Hippocampal formation (tissue), 2 donors: ENCODE data around the gene USP53.
"Not testable (repeated sequence)": the region's sequence is repeated elsewhere in the genome, so short reads cannot be mapped to it uniquely, and the experiment has no call there.

Experiments used
- DNase-seq, 2 donors: peaks; one replicate each; lab custom pipeline; 2025; lab: John Stamatoyannopoulos, UW

USP53 gene

DNA sequence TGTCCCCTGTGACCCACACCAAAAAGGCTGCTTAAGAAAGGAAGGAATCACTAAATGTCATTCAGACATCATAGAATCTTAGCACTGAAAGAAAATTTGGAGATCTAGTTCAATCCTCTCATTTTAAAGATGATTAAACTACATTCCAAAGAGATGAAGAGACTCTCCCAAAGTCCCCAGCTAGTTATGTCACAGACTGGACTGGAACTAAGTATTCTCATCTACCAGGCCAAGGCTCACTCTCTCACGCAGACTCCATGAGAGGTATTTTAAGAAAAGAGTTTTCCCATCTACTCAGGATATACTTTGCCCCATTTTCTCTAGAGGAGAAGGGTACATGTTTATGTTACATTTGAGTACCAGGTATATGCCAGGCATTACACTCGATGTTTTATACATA, 102.5 kb downstream of the USP53 start:
- DNase-seq, result no peak

DNA sequence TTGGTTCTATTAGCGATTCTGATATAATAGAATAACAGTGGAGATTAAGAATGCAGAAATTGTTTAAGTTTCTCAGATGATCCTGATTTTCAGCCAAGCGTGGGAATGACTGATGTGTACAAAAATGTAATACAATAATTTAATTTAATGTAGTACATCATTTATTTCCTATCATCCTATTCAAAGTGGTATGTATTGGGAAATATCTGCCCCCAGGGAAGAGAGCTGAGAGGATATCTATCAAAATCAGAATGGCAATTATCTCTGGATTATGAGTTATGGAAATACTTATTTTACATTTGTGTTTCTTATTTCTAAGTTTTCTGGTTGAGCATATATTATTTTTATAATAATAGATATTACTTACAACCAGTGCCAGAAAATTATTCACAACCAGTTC, 105.5 kb downstream of the USP53 start:
- no peak for DNase-seq

DNA sequence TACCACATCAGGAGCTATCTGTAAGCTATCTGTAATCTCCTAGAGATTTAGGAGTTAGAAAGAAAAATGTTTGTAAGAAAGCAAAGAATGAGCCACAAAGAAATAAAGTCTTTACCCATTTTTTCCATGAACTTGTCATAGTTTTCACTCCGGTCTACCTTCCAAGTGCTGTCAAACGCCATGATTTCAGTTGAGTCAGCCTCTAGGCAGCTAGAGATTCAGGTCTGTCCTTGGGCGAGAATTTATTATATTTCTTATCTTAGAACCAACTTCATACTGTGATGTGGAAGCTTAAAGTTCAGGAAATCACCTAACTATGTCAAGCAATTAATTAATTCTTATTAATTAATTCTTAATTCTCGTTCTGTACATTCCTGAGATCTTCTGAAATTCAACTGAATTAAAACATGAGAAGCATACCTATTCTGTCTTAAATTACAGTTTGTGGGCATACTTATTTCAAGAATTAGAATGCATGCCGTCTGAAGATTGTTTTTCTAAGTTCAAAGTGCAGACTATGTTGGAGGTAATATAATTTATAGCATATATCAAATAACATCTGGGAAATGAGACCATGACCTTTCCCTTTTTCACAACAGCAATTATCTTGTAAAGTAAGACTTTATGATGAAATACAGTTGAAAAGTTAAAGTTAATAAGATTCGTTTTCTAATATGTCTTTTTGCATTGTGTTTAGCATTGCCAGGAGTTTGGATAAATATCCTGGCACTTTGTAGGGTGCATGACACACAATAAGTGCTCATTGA, 109.6 kb downstream of the USP53 start, which contains the start of gene FABP2:
FABP2 (minus strand) TSS at position 218 of the 767 bp plus-strand sequence; CDS start at position 182, 36 bp downstream.
- no peak for DNase-seq

DNA sequence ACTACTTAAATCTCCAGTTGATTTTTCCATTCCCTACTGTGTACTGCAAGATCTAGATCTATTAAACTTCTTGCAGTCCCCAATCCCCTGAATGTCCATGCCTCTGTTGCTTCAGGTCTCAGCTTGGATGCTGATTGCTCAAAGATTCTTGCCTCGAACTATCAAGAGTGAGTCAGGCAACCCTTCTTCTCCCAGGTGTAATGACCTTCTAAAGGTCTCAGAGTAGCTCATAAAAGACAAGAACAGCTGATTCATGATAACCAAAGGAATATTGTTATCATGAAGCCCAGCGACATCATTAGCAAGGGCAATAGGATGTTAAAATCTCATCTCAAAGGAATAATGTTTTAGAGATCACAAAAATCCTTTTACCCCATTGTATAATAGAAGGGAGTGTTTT, 116.2 kb downstream of the USP53 start:
- DNase-seq, result no peak

DNA sequence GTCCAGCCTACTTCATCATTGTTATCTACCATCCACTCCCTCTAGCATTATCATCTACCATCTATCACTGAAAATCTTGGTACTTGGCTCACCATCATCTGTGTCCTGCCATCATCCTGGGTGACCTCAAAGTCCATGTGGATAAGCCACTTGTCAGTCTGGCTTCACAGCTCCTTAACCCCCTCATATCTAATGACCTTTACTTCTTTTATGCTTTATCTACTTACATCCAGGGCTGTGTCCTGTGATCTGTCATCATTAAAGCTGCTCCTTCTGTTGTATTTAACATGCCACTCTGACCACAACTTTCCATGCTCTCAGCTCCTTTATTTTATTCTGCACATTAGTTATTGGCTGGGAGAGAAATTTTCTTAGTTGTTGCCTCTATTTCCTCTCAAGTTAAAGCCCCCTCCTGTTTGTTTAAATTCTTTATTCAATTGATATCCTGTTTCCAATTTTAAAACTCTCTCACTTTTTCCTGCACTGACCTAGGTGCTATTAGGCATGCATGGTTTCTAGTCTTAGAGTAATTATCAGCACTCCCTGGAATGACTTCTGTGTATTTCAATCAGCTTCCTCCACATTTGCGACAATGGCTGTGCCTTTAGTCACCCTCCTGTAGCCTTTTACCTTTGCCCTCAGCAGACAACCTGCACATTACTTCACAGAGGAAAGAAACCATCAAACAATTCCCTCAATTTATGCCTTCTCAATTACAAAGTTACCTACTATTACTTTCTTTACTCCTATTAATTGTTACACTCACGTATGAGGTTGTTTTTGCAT, 117.5 kb downstream of the USP53 start:
- DNase-seq, result no peak

GRCh38 chr4:119336332-119336979, 123.9 kb downstream of the USP53 start:
- DNase-seq, result not testable (repeated sequence)

DNA sequence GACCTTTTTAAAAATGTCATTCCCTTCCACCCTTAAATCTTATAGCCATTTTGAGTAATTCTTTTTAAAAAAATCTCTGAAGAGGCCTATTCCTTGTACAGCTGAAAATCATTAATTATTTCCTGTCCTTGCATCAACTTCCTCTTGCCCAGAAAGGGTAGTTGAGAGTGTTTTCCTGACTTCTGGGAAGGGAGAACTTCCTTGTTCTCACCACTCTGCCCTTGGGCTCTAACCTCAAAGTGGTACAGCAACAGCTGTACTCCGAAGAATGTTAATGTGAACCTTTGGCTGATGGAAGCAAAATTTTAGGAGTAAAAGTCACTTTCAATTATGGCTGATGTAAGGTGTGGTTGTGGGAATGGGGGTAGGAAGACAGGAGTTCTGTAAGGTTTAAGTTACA, 124.5 kb downstream of the USP53 start:
- no peak for DNase-seq

- not testable (repeated sequence) for DNase-seq
Observed at GRCh38 chr4:119339895-119340294, 127.4 kb downstream of the USP53 start.

DNA sequence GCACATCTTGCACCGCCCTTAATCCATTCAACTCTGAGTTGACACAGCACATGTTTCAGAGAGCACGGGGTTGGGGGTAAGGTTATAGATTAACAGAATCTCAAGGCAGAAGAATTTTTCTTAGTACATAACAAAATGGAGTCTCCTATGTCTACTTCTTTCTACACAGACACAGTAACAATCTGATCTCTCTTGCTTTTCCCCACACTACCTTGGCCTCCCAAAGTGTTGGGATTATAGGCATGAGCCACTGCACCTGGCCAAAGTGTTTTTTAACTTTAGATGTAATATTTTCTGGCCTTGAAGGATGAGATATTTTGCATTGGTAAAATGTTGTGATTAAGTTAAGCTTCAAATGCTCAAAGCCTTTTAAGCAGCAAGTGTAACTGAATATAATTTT, 130.8 kb downstream of the USP53 start:
- DNase-seq, result not testable (repeated sequence)
